Stimulated activated CD4-positive, alpha-beta T cell treated with anti-CD3 and anti-CD28 coated beads, Interleukin-2, amount 100 ng/mL, for 4 hours (primary cell): ENCODE measurements around the gene SYT4.
"Not testable (repeated sequence)": the region's sequence is repeated elsewhere in the genome, so short reads cannot be mapped to it uniquely, and the experiment has no call there.

Experiments
- DNase-seq: peaks from one replicate; pipeline ENCODE4 v3.0.0-alpha.2; 2020; ENCODE audit warnings: low read depth

The SYT4 gene, protein sequence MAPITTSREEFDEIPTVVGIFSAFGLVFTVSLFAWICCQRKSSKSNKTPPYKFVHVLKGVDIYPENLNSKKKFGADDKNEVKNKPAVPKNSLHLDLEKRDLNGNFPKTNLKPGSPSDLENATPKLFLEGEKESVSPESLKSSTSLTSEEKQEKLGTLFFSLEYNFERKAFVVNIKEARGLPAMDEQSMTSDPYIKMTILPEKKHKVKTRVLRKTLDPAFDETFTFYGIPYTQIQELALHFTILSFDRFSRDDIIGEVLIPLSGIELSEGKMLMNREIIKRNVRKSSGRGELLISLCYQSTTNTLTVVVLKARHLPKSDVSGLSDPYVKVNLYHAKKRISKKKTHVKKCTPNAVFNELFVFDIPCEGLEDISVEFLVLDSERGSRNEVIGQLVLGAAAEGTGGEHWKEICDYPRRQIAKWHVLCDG

GRCh38 chr18:43277164-43277600, at the start of gene SYT4:
SYT4 (minus strand) TSS chr18:43277490; CDS start chr18:43277281, 209 bp downstream.
- no peak for DNase-seq

GRCh38 chr18:43322132-43322531, 44.8 kb upstream of the SYT4 start:
- DNase-seq: no peak

DNA sequence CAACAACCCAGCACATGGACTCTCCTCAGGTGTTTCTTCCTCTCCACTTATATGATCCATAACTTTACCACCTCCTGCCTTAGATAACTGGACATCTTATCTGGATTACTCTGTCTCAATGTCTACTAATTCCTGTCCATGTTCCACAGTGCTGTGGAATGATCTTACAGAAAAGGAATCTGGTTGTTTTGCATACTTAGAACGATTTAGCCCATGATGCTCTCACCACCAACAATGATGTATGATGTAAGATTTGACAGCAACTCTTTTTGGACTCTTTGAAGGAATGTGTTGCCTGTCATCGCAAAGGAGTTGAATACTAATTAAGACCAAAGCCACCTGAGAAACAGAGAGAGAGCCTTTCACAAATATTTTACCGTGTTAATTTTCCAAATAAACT, 37.7 kb upstream of the SYT4 start:
- DNase-seq: no peak

DNA sequence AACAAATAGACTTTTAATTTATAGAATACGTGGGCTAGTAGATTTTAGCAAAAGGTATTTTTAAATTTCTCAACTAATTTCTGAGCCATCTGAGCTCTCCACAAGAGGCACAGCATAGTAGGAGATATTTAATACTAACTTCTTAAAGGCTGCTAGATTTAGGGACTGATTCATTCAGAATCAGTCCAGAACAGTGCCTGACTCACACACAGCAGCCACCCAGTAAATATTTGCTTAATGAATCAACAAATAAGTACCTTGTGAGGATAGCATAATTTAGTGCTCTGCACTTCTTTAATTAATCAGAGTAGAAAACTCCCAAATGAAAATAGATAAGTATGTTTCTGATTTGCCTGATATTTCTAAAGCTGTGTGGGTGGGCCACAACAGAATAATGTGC, 35.6 kb upstream of the SYT4 start:
- no peak for DNase-seq

GRCh38 chr18:43310239-43310638, 32.9 kb upstream of the SYT4 start:
- DNase-seq: no peak

DNA sequence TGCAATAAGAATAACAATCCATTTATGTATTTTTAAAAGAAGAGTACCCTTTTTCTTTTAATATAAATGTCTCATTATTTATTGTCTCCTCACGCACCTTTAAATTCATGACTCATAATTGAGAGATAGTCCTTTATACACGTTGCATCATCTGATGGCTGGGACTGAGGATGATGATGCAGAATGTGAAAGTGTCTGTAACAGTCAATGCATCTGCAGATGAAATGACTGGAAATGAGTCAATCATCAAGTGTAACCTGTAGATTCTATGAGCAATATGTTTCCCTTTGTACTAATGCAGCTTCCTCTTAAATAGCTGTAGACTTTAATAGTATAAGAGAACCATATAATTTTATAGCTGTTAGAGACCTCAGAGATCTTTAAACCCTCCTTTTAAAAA, 26.1 kb upstream of the SYT4 start:
- DNase-seq: no peak

GRCh38 chr18:43286187-43286586, 8.9 kb upstream of the SYT4 start:
- DNase-seq: not testable (repeated sequence)

- no peak for DNase-seq
Measured at GRCh38 chr18:43283299-43283698, 6.0 kb upstream of the SYT4 start.

GRCh38 chr18:43279015-43279744, 1.9 kb upstream of the SYT4 start:
- DNase-seq: no peak

DNA sequence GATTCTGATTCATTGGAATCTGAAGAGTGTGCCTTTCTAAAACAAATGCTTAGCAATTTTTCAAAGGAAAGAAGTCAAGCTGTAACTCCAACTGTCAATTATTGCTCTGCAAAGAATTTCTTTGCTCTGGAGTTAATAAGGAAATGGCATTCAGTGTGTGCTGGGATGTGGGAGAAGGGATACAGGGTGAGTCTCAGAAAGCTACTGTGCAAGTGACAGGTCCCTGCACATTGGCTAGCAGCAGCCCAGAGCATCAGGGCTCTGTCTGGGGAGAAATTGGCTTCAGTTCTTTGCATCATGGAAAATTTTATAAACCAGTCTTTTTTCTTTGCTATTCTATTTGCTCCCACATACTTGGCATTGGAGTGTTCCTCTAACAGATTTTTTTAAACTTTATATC, 1.1 kb upstream of the SYT4 start:
- DNase-seq: no peak

- DNase-seq: no peak
Measured at GRCh38 chr18:43276491-43276890, 799 bp downstream of the SYT4 start.

- no peak for DNase-seq
Measured at GRCh38 chr18:43275546-43275945, 1.7 kb downstream of the SYT4 start.

- no peak for DNase-seq
Measured at GRCh38 chr18:43274526-43274925, 2.8 kb downstream of the SYT4 start.

GRCh38 chr18:43271593-43272432, 5.5 kb downstream of the SYT4 start:
- DNase-seq: no peak

GRCh38 chr18:43267818-43268217, 9.5 kb downstream of the SYT4 start:
- DNase-seq: no peak

DNA sequence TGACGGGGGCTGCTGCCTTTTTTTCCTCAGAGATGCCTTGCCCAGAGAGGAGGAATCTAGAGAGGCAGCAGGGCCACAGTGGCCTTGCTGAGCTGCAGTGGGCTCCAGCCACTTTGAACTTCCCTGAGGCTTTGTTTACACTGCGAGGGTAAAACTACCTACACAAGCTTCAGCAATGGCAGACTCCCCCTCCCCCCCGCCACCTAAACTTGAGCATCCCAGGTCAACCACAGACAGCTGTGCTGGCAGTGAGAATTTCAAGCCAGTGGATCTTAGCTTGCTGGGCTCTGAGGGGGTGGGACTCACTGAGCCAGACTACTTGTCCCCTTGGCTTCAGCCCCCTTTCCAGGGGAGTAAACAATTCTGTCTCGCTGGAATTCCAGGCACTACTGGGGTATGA, 11.8 kb downstream of the SYT4 start:
- DNase-seq: no peak

DNA sequence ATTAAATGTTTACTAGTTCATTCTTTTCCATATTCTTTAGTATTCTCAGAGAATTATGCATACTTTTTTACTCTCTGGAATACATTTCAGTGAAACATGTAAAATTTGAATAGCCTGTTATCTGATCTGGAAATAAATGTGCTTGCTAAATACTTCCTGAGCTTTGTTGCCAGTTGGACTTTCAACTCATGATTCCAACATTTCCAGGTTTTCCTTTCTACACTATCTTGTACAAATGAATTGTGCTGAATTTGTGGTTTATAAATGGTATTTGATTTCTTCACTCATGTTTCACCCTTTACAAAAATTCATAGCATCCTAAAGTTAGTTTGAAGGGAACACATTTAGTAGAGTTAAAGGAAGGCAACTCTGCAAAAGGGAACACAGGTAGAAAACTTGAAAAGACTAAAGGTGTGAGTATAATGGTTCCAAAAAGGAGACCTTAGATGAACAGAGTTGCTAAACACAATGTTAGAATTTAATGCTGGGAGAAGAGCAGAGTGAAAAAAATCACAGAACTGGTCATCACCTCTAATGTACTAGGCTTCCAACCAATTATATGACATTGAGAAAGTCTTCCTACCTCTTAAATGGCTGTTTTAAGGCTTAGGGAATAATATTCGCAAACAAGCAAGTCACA, 28.6 kb downstream of the SYT4 start:
- no peak for DNase-seq

DNA sequence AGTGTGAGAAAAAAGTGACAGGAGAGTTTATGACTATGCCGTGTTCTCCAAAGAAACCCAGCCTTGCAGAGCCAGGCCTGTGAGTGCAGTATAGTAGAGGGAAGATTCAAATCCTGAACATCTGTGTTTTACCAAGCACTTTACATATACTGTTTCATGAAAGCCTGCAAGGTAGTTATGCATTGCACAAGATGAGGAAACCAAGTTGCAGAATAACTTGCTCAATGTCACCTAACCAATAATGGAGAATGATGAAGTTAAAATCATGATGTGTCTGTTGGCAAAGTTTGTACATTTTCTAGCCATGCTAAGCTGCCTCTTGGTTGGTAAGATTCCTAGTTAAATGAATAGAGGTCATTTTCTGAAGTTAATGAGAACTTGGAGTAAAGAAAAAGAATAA, 29.3 kb downstream of the SYT4 start:
- DNase-seq: no peak

DNA sequence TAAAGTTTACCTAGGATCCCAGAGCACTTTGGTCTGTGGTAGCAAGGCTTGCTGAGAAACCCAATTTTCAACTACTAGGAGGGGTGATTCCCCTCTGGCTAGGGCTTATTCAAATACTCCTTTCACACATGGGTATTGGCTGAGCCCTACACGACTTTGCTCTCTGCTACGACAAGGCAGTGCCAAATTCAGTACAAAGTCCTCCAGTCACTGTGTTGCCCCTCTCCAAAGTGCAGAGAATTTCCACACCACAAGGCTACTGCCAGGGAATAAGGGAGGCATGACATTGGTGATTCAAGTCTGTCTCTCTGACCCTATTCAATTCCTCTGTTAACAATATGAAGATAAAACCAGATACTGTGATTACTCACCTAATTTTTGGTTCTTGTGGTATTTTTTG, 38.9 kb downstream of the SYT4 start:
- no peak for DNase-seq

GRCh38 chr18:43236921-43237320, 40.4 kb downstream of the SYT4 start:
- DNase-seq: no peak

GRCh38 chr18:43234889-43235288, 42.4 kb downstream of the SYT4 start:
- DNase-seq: no peak

DNA sequence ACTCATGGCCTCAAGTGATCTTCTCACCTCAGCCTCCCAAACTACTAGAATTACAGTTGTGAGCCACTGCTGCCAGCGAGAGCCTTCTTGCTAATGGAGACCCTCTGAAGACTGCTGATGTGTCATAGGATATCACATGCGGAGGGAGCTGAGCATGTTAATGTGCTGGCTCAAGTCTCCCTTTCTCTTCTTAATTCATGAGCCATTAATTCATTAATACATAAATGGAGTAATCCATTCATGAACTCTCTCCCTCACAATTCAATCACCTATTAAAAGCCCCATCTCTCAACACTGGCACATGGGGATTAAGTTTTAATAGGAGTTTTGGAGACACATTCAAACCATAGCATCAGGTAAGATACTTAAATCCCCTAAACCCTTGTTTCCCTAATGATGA, 54.8 kb downstream of the SYT4 start:
- no peak for DNase-seq
